NCI-H82 treated with DMSO at 0.1 percent for 48 hours (cell line): ENCODE data around the gene VSTM4.

Experiments
- DNase-seq: peaks from one replicate; lab custom pipeline; 2025; ENCODE audit not compliant: unreplicated experiment; lab: John Stamatoyannopoulos, UW

The VSTM4 gene

GRCh38 chr10:49011756-49012155 lies 103.6 kb downstream of the VSTM4 start:
- no peak for DNase-seq

GRCh38 chr10:49010865-49011264 lies 104.5 kb downstream of the VSTM4 start:
- DNase-seq, result no peak

GRCh38 chr10:49010295-49010694 lies 105.0 kb downstream of the VSTM4 start:
- no peak for DNase-seq

- no peak for DNase-seq
These were observed 105.9 kb downstream of the VSTM4 start for GRCh38 chr10:49009199-49009979.

GRCh38 chr10:49008505-49009198 lies 106.7 kb downstream of the VSTM4 start:
- DNase-seq, result no peak

- no peak for DNase-seq
These were observed 107.2 kb downstream of the VSTM4 start for GRCh38 chr10:49008091-49008490.

GRCh38 chr10:49007129-49007528 lies 108.2 kb downstream of the VSTM4 start:
- no peak for DNase-seq

- no peak for DNase-seq
These were observed 110.1 kb downstream of the VSTM4 start for GRCh38 chr10:49005270-49005669.

- no peak for DNase-seq
These were observed 113.3 kb downstream of the VSTM4 start for GRCh38 chr10:49001870-49002672.

- no peak for DNase-seq
These were observed 113.9 kb downstream of the VSTM4 start for GRCh38 chr10:49001402-49001801.

- DNase-seq, result no peak
These were observed 114.6 kb downstream of the VSTM4 start for GRCh38 chr10:49000437-49001398.

- DNase-seq, result no peak
These were observed 116.0 kb downstream of the VSTM4 start for GRCh38 chr10:48999346-48999745.

- DNase-seq, result no peak
These were observed 119.0 kb downstream of the VSTM4 start for GRCh38 chr10:48996329-48996728.

GRCh38 chr10:48993627-48994026 lies 121.7 kb downstream of the VSTM4 start:
- DNase-seq, result no peak

- DNase-seq, result no peak
These were observed 125.1 kb downstream of the VSTM4 start for GRCh38 chr10:48990226-48990625.

- DNase-seq, result no peak
These were observed 129.6 kb downstream of the VSTM4 start for GRCh38 chr10:48985621-48986158.

- DNase-seq, result no peak
These were observed 131.5 kb downstream of the VSTM4 start for GRCh38 chr10:48983648-48984351.

GRCh38 chr10:48982584-48982983 lies 132.7 kb downstream of the VSTM4 start:
- no peak for DNase-seq

GRCh38 chr10:48981310-48981907 lies 133.9 kb downstream of the VSTM4 start:
- no peak for DNase-seq
